T-helper 2 cell treated with Interferon-gamma antibody and Interleukin-4, amounts not matched to agents 100 ng/mL and 5 ng/mL, for 36 hours (primary cell): ENCODE data around the gene GATA6. TPM values are rescaled to one million over a fixed set of nuclear protein-coding genes. Genes with fewer than 3 reads are reported as not detected.
"Not testable (repeated sequence)": the region's sequence is repeated elsewhere in the genome, so short reads cannot be mapped to it uniquely, and the experiment has no call there.

Experiments used
- intact Hi-C: fragments of 100-400 bp; cut with micrococcal nuclease; formaldehyde crosslinking; loops from one replicate; pipeline ENCODE4 v1.15.1; 2023
- total RNA-seq: library from RNA; stranded (reverse); gene quantifications from 2 replicates; pipeline ENCODE4 v1.2.3, GENCODE V29; 2022

Gene GATA6
- total RNA-seq, 1 donor from 2014 or later: not detected

DNA sequence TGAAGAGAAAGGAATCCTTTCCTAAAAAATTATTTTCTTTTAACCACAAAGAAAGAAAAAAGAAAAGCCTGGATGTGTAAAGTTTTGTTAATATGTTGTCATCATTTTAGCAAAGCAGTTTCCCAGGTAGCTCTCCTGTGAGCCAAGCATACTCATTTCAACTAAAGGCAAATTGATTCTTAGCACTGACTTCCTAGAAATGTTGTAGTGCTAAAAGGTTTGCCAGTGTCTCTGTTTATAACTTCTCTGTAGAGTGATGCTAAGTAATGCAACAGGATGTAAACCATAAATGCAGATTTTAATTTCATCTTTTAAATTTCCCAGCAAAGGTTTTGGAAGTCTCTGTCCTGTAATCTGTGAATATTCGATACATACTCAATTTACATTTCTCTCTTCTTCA, 10.2 kb downstream of the GATA6 start:
- intact Hi-C loops: no loop called here

- intact Hi-C loops: no loop called here
These were observed 11.3 kb downstream of the GATA6 start for GRCh38 chr18:22180722-22181121.

DNA sequence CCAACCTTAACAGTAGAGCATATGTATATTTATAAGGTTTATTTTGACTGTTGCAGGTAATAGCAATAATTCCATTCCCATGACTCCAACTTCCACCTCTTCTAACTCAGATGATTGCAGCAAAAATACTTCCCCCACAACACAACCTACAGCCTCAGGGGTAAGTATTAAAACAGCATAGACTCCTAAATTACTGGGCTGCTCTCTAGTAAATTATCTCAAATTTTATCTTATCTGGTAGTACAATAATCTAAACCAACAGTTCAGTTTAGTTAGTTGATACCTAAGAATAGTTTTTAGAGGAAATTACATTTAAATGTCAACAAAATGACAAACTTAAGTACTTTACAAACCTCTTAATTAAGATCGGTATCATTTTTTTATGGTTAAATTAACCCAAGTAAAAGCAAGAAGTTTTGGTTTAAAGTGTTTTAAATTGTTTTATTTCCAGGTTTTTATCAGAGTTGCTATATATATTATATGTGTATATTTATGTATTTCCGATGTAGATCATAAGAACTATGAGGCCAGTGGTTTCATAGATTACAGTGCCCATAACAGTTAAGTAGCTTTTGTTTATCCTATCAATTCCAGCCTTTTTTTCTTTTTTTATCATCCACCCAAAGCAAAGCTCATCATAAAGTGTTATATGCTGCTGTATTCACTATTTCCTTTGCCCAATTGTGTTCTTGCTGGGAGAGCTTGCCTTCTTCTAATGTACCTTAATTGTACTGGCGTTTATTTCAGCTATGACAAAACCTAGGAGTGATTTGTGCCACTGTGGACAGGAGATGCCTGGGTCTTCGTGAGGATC, 13.7 kb downstream of the GATA6 start:
- intact Hi-C loops: no loop called here

GRCh38 chr18:22183698-22184170, 14.3 kb downstream of the GATA6 start:
- intact Hi-C loops: no loop called here

GRCh38 chr18:22184573-22184972, 15.2 kb downstream of the GATA6 start:
- intact Hi-C loops: not testable (repeated sequence)

DNA sequence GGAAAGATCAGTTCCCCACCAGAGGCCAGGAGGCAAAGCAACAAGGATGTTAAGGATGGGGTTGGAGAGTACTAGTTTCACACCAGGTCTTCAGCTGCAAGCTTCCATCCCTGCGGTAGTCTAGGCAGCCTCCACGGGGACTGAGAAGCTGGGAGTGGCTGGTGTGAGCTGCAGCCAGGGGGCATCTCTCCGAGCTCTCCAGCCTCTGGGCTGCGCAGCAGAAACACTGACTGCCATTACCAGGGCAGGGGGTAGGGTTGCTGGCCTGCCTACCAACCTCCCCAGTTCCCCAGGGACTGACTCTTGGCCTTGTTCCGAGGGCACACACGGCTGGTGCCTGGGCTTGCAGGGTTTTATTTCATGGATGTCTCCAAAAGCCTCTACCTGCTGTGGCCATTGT, 15.9 kb downstream of the GATA6 start:
- intact Hi-C loops: no loop called here

DNA sequence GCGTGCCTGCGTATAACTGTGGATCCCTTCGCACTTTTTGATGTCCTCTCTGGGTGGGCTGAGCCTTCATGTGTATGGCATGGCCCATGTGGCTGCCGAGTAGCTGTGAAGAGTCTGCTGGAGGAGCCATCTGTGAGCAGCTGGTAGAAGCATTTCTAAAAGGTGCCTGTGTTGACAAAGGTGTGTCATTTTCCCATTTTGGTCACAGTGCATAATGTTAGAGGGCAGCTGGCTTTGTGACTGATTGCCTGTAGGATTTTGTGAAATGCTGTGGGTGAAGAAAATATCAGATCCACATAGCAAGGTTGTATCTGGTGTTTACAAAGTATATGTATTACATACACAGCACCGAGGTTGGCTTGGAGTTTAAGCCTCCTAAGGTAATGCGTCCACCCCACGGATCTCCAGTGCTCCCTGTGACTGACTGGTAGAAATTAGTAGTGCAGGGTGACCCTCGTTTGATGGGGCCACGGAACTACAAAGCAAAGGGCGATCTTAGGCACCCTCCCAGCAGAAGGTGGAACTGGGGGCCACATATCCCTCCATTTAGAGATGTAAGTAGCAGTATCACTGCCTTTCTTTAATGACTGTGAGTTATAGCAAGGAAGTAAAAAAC, 16.5 kb downstream of the GATA6 start:
- intact Hi-C loops: no loop called here

DNA sequence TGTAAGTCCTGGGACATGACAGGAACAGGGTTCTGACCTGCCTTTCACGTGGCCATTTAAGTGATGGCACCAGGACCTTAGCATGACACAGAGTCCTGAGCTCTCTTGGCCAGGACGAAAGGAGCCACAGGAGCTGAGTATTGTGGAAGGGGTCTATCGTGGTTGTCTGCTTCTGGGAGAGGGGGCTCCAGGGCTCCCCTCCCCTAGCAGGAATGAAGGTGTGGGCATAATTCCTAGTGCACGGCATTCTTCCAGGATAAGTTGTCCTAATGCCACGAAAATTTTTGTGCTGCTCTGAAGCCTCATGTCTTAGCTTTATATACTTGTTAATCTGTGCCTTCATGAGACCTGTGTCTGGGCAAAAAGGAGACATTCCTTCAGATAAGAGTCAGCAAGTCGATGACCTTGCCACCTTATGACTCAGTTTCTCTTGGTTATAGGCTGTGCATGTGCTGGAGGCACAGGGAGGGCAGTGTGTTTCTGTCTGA, 17.1 kb downstream of the GATA6 start:
- intact Hi-C loops: no loop called here

DNA sequence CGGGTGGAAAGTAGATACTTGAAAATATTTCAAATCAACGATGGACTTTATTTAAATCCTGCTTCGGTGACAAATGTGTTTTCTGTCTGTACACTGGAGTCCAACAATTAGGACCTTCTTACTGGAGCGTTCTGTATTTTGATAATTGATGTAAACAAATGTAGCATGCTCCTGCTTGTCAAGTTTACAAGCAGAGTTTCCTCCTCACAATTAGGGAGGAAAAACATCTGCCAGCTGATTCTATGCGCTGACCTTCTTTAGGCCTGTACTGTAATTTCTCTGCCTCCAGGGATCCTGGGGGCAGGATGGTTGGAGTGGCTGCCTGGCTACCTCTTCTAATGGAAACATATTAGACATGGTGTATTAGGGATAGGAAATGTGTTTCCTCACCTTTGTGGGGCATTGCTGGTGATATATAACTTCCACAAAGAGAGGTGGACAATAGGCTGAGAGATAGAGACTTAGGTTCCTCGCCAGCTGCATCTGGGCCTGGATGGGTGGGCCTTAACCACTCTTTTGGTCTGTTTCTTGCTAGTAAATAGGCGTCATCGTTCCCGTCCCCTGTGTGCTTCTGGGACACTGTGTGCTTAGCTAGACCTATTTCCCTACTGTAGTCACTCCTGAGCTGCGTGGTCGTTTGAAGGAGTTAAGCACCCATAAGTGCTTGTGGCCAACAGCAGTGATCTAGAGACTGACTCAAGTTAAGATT, 19.3 kb downstream of the GATA6 start:
- intact Hi-C loops: no loop called here

GRCh38 chr18:22189449-22190166, 20.2 kb downstream of the GATA6 start:
- intact Hi-C loops: no loop called here

DNA sequence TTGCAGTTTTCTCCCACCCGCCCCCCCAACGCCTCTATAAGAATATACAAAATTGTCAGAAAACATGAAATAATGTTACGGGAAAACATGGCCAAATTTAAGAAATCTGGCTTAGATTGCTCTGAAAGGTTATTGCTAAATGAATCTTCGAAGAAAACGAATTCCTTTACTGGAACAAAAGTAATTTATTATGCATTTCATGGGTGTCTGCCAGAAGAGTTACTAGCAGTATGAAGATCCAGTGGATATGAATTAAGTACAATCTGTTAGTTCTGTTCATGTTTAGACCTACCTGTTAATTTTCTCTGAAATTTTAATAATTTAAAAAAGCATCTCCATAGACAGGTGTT, 21.9 kb downstream of the GATA6 start:
- intact Hi-C loops: no loop called here

DNA sequence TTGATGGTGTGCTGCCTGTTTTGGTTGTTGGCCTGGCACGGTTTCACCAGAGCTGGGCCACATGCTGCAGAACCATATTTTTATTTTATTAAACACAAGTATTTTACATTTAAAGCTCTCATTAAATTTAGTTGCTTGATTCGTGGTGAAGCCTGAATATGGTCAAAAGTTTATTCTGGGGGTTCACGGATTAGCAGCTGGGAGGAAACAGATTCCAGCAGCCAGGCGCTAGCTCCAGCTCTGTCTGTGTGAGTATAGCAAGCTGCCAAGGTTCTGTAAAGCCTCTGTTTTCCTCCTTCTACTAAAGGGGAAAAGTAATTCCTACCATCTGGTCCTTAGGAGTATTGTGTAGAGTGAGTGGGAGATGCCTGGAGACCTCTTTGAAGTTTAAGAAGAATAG, 22.5 kb downstream of the GATA6 start:
- intact Hi-C loops: no loop called here

GRCh38 chr18:22193466-22193865, 24.1 kb downstream of the GATA6 start:
- intact Hi-C loops: no loop called here

DNA sequence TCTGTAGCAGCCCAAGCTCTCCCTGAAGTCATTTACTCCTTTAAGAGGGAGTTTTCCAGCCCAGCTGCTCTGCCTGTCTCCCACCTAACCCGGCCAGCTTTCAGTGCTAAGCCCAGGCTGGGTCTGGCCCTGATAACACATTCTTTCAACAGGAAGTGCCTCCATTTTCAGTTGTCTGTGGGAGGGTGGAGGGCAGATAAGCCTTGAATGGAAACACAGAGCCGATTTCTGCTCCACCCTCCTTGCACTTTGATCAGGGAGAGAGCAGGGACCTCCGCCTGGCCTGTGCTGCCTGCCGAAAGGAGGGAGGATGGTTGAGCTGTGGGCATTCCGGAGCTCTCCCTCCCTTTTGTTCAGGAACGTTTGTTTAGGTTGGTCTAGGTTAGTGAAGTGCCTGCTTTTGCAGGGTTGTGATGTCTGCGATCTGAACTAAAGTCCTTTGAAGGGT, 24.8 kb downstream of the GATA6 start:
- intact Hi-C loops: no loop called here

- intact Hi-C loops: no loop called here
These were observed 25.7 kb downstream of the GATA6 start for GRCh38 chr18:22195052-22195451.

GRCh38 chr18:22196943-22197342, 27.6 kb downstream of the GATA6 start:
- intact Hi-C loops: not testable (repeated sequence)

GRCh38 chr18:22197668-22198067, 28.3 kb downstream of the GATA6 start:
- intact Hi-C loops: no loop called here

DNA sequence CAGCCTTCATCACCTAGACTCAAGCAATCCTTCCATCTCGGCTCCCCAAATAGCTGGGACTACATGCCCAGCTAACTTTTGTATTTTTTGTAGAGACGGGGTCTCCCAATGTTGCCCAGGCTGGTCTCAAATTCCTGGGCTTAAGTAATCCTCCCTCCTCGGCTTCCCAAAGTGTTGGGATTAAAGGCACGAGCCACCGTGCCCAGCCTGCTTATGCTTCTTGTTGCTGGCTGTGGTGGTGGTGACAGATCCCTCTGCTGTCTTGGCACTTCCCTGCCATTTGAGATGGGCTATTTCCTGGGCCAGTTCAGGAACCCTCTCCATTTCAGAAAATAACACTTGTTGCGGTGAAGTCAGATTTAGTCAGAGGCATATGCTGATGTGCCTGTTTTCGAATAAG, 28.8 kb downstream of the GATA6 start:
- intact Hi-C loops: no loop called here

DNA sequence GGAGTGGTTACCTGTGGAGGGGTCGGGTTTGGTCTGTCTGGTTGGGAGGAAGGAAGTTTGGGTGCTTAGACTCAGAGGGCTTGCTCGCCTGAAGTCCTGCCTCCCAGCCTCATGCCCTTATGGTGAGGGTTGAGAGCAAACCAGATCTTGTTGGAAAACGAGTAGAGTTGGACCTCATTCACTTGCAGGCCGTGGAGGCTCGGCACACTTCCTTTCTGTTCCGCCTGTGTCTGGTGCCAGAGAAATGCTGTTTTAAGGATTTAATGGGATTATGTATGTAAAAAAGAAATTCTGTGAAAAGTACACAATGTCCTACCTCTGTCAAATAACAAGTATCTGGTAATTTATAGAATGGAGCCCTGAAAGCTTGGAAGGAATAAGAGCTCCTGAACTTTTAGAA, 29.6 kb downstream of the GATA6 start:
- intact Hi-C loops: no loop called here

DNA sequence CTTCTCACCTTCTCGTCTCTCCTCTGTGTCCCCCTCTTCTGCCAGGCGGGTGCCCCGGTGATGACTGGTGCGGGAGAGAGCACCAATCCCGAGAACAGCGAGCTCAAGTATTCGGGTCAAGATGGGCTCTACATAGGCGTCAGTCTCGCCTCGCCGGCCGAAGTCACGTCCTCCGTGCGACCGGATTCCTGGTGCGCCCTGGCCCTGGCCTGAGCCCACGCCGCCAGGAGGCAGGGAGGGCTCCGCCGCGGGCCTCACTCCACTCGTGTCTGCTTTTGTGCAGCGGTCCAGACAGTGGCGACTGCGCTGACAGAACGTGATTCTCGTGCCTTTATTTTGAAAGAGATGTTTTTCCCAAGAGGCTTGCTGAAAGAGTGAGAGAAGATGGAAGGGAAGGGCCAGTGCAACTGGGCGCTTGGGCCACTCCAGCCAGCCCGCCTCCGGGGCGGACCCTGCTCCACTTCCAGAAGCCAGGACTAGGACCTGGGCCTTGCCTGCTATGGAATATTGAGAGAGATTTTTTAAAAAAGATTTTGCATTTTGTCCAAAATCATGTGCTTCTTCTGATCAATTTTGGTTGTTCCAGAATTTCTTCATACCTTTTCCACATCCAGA, 31.3 kb downstream of the GATA6 start:
- intact Hi-C loops: no loop called here

DNA sequence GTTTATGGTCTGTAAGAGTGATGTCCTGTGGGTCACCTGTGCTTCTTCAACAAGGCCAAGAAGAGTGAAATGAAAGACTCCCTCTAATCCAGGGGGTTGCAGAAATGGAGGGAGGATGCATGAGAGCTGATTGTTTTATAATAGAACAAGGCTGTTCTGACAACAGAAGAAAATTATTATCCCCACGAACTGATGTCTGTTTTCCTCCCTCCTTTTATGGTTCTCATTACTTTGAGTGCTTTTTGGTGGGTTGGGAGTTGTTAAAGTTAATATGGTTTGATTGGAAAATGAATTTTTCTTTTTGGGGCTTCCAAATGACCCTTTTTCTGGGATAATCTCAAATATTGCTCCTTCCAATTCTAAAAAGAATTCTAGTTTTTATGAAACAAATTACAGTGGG, 33.6 kb downstream of the GATA6 start:
- intact Hi-C loops: no loop called here
